ENCODE results near the gene IGFBPL1.
"Not testable (repeated sequence)": the region's sequence is repeated elsewhere in the genome, so short reads cannot be mapped to it uniquely, and the experiment has no call there.

IGFBPL1 gene

GRCh38 chr9:38394416-38394815 lies 29.8 kb downstream of the IGFBPL1 start:
- DNase-seq: no peak

- no peak for DNase-seq
Measured at GRCh38 chr9:38393128-38393796, 31.0 kb downstream of the IGFBPL1 start.

- peak; percentile 24 to 71 for DNase-seq
Measured at GRCh38 chr9:38392235-38393127, 31.8 kb downstream of the IGFBPL1 start, which contains the start of gene ALDH1B1. Gene ALDH1B1, plus strand, starts transcription at chr9:38392702. Its CDS starts 3,047 bp downstream, at chr9:38395749.

- no peak for DNase-seq
Measured at GRCh38 chr9:38391278-38392118, 32.8 kb downstream of the IGFBPL1 start.

- no peak for DNase-seq
Measured at GRCh38 chr9:38390851-38391250, 33.4 kb downstream of the IGFBPL1 start.

DNA sequence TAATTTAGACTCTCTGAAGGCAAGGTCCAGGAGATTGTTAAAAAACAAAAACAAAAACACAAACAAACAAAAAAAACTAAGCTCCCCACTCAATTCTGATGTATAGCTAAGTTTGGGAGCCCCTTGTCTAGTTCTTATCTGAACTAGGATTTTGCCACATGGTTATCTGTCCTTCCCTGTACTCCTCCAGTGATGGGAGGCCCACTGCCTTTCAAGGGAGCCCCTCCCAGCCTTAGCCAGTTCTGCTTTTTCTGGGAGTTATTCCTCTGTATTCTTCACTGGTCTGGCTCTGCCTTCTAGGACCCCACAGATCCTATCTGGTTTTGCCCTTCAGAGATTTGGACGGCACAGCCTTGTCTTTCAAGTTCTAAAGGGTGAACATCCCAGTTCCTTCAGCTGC lies 33.8 kb downstream of the IGFBPL1 start:
- no peak for DNase-seq

DNA sequence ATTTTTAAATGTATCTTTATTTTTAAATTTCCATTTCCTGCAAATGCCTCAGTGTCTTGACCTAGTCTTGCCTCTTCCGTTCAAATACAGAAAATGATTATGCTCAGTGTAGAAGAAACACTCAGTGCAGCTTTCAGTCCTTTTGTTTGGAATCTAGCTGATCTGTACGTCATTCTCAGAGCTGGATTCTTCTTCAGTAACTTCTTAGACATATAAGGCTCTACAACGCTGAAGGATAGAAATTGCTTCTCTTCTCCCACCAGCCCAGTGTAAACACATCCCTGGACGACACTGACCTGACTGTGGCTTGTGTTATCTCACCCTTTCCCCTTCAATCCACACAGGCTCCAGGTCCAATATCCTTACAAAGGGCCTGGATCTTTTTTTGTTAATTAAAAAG lies 34.9 kb downstream of the IGFBPL1 start:
- DNase-seq: no peak

- no peak for DNase-seq
Measured at GRCh38 chr9:38388283-38389223, 35.7 kb downstream of the IGFBPL1 start.

DNA sequence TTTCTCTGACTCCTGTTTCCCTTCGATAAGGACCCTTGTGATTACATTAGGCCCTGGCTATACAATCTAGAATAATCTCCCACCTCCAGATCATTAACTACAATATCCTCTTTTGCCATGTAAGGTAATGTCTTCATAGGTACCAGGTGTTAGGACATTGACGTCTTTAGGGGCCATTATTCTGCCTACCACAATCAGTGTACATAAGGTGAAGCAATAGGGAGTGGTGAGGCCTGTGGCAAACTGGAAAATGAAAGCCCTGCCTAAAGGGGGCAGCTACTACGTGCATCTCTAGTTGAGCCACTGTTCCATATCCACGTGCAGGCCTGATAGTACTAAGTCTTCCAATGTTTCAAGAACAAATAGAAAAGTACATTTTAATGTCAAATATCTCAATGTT lies 36.5 kb downstream of the IGFBPL1 start:
- no peak for DNase-seq

DNA sequence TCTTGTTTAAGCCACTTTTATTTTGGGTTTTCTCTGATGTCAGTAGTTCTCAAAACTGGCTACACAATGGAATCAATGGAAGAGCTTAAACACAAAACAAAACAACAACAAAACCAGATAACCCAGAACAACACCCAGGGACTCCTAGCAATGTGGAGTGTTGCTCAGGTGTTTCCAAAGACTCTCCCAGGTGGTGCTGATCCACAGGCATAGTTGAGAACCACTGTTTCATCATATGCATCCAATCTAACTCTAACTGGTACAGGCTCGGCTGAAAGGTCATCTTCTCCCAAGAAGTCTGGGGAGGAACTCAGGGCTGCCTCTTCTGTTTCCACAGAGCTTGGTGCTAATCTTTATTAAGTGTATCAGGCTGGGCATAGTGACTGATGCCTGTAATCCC lies 37.2 kb downstream of the IGFBPL1 start:
- no peak for DNase-seq

DNA sequence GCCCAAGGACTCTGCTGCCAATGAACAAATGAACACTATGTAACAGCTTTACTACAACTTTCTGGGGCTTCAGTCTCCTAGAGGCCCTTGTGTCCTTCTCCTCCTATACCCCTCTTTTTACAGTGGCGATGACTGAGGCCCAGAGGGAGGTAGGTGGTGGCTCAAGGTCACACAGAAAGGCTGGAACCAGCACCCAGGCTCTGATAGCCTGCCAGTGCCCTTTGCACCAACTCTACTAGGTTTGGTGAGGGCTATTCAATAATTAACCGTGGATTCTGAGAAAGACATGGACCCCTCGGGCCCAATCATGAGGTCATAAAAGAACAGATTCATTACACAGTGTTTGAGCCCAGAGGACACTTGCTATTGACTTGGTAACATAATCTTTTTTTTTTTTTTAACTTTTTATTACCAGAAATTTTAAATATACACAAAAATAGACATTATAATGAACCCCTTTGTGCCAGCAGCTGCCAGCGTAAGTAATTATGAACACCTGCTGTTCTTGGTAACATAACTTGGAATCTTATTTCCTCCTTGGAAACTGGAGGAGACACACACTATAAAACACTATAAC lies 37.8 kb downstream of the IGFBPL1 start:
- DNase-seq: no peak

DNA sequence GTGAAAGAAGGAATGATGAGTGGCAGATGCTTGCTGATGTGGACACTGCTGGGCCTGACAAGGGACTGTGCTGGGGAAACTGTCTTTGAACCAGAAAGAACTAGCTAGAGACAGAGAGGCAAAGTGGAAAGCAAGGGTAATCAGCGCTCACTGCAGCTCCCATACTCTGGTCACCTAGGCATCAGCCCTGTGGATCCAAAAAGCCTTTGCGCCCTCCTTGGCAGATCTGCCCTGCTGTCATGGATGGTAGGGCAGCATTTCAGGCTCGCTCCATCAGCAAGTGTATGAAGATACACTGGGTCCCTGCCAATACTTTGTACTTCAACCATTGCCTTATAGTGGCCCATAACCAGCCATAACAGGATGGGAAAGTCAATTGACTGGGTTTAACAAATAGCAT lies 38.4 kb downstream of the IGFBPL1 start:
- DNase-seq: no peak

GRCh38 chr9:38384990-38385848 lies 39.0 kb downstream of the IGFBPL1 start:
- no peak for DNase-seq

DNA sequence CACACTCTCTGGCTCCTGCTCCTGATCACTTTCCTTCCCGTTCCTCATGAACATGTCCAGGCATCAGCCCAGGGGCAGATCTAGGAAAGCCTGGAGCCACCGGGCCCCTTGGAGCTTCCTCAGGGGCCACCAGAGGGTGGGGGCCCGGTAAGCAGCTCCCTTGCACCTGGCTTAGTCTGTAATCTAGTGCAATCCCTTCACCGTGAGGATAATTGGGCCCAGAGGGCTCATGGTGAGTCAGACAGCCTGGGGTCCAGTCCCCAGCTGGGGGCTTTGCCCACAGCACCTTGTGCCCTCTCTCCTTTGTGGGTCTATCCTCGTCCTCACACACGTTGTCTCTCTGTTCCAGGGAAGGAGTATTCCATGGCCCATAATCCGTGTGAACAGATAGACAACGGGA lies 42.1 kb downstream of the IGFBPL1 start:
- no peak for DNase-seq

DNA sequence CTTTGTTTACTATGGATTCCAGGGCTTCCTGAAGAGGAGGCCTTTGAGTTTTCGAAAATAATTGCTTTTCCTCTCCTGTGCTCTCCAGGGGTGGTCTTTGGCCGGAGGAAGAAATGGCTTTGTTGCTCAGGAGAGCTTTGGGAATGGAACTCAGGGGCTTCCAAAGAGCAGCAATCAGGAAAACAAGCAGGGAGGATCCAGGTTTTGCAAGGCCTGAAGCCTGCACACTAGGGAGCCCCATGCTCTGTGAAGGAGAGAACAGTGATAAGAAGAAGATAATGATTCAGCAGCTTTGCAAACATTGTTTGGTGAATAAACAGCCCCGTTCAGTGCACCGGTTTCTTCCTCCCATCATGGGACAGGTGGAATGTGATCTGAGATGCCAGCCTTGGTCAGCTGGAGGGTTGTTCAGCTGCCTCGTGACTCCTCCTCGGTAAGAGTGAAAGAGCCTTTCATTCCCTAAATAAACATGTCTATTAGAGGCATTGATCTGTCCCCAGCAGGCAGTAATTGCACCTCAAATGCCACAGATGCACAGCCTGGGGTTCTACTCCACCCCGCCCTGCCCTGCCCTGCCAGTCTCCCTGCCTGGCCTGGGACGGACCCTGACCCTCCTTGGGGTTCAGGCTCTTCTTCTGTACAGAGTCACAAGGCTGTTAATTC lies 43.3 kb downstream of the IGFBPL1 start:
- DNase-seq: no peak

GRCh38 chr9:38380230-38380871 lies 43.9 kb downstream of the IGFBPL1 start:
- DNase-seq: no peak

DNA sequence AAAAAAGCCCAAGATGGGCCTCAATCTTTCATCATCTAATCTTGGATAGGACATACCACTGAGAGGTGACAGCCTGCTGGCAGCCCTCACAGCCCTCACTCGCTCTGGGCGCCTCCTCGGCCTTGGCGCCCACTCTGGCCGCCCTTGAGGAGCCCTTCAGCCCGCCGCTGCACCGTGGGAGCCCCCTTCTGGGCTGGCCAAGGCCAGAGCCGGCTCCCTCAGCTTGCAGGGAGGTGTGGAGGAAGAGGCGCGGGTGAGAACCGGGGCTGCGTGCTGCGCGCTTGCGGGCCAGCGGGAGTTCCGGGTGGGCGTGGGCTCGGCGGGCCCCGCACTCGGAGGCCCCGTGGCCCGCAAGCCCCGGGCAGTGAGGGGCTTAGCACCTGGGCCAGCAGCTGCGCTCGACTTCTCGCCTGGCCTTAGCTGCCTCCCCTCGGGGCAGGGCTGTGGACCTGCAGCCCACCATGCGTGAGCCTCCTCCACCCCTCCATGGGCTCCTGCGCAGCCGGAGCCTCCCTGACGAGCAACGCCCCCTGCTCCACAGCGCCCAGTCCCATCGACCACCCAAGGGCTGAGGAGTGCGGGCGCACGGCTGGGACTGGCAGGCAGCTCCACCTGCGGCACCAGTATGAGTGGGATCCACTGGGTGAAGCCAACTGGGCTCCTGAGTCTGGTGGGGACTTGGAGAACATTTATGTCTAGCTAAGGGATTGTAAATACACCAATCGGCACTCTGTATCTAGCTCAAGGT lies 46.7 kb downstream of the IGFBPL1 start:
- not testable (repeated sequence) for DNase-seq

- no peak for DNase-seq
Measured at GRCh38 chr9:38376021-38376670, 48.1 kb downstream of the IGFBPL1 start.
